MCF 10A (cell line): Measurements from ENCODE around the gene VAMP1. TPM values are rescaled to one million over a fixed set of nuclear protein-coding genes. Genes with fewer than 3 reads are reported as not detected.
"Not testable (repeated sequence)": the region's sequence is repeated elsewhere in the genome, so short reads cannot be mapped to it uniquely, and the experiment has no call there.

Experiments
- BruUV-seq: library from RNA; stranded (reverse); fragments of 400-500 nt; replicated peaks from 2 replicates; lab custom pipeline; 2021; lab: Mats Ljungman, UMichigan
- CTCF ChIA-PET: fragments of 300-600 bp; sonication (Branson Sonifier 250); formaldehyde crosslinking; extraction: SDS; loops from one replicate; lab custom pipeline; 2021; ENCODE audit warnings: antibody characterized with exemption, inconsistent platforms; lab: Yijun Ruan, JAX
- POLR2A ChIA-PET: fragments of 300-600, 350-650 bp; sonication (Branson Sonifier 250); formaldehyde crosslinking; extraction: SDS; loops from one replicate; lab custom pipeline; 2020; ENCODE audit warnings: antibody characterized with exemption, inconsistent platforms; lab: Yijun Ruan, JAX
- DNase-seq: peaks from one replicate; pipeline ENCODE4 v3.0.0-alpha.2; 2018; ENCODE audit not compliant: unreplicated experiment
- H3K27ac Mint-ChIP-seq: one replicate; pipeline ENCODE4 v1.8.0; 2022; ENCODE audit warnings: mild to moderate bottlenecking, low read depth, mixed read lengths; ENCODE audit not compliant: unreplicated experiment
- H3K27me3 Mint-ChIP-seq: one replicate; pipeline ENCODE4 v1.8.0; 2022; ENCODE audit warnings: mixed read lengths; ENCODE audit not compliant: insufficient read depth, unreplicated experiment
- H3K36me3 Mint-ChIP-seq: one replicate; pipeline ENCODE4 v1.8.0; 2022; ENCODE audit warnings: mild to moderate bottlenecking, moderate library complexity, mixed read lengths; ENCODE audit not compliant: insufficient read depth, unreplicated experiment
- H3K4me1 Mint-ChIP-seq: one replicate; pipeline ENCODE4 v1.8.0; 2022; ENCODE audit warnings: mixed read lengths; ENCODE audit not compliant: insufficient read depth, unreplicated experiment
- H3K4me3 Mint-ChIP-seq: one replicate; pipeline ENCODE4 v1.8.0; 2022; ENCODE audit warnings: mild to moderate bottlenecking, moderate library complexity, mixed read lengths; ENCODE audit not compliant: unreplicated experiment
- H3K9me3 Mint-ChIP-seq: one replicate; pipeline ENCODE4 v1.8.0; 2022; ENCODE audit warnings: mixed read lengths; ENCODE audit not compliant: unreplicated experiment
- CTCF ChIP-seq: fragments of 200-600 bp; IDR thresholded peaks from one replicate; pipeline ENCODE4 v1.8.0; 2022; ENCODE audit warnings: antibody characterized with exemption, mild to moderate bottlenecking; ENCODE audit not compliant: unreplicated experiment
- intact Hi-C: fragments of 100-400 bp; cut with micrococcal nuclease; formaldehyde crosslinking; loops from 2 replicates; pipeline ENCODE4 v1.14.1; 2022
- total RNA-seq: library from RNA; stranded (reverse); gene quantifications from 2 replicates; pipeline ENCODE4 v1.2.3, GENCODE V29; 2022

VAMP1 gene
- total RNA-seq, 1 experiment from 2014 or later: 2.9 TPM

GRCh38 chr12:6494258-6494743 is 23.8 kb upstream of the VAMP1 start:
- Mint-ChIP-seq H3K9me3 (no peaks in the 10 kb centered on the region), H3K27ac (peak overlapping the region; percentile 98), H3K27me3 (no peaks in the 10 kb centered on the region), H3K4me3 (peak overlapping the region; percentile 95), H3K36me3 (peaks cover 26% of the 10 kb centered on the region), H3K4me1 (peaks cover 21% of the 10 kb centered on the region)
- intact Hi-C loops: no loop called here
- TSS peak; percentile 72 for BruUV-seq
- CTCF ChIA-PET: interaction anchor here (0.7 to 2.0 kb wide), 8 partner anchors 20 to 72 kb away, joined by 3 to 6 read pairs (median 3); no protein-coding TSS in a partner anchor
- no peak for TF ChIP-seq CTCF
- POLR2A ChIA-PET: interaction anchor here (0.6 to 1.8 kb wide), 10 partner anchors 11 to 111 kb away, joined by 3 to 9 read pairs (median 4); partner anchors contain the start of genes GAPDH, LTBR and VAMP1
- DNase-seq: no peak

GRCh38 chr12:6493497-6494257 is 23.2 kb upstream of the VAMP1 start, which contains the start of gene NCAPD2:
TSS of gene NCAPD2 (plus strand) at chr12:6494102. CDS start at chr12:6495099, 997 bp downstream.
- Mint-ChIP-seq H3K27me3 (no peaks in the 10 kb centered on the region), H3K27ac (peak within 1 kb of the TSS; percentile 98), H3K36me3 (peaks cover 26% of the 10 kb centered on the region), H3K4me3 (peak within 1 kb of the TSS; percentile 95), H3K9me3 (no peaks in the 10 kb centered on the region), H3K4me1 (peaks cover 21% of the 10 kb centered on the region)
- no peak for TF ChIP-seq CTCF
- no TSS peak for BruUV-seq
- peak; percentile 96 for DNase-seq
- ChIA-PET CTCF (interaction anchor here (0.9 to 1.8 kb wide), 4 partner anchors 28 to 70 kb away, joined by 3 to 10 read pairs (median 6); no protein-coding TSS in a partner anchor), POLR2A (interaction anchor here (0.6 to 3.0 kb wide), 33 partner anchors 8 to 379 kb away, joined by 3 to 74 read pairs (median 5); partner anchors contain the start of genes GAPDH, NOP2, SCNN1A and SPSB2)
- intact Hi-C loops: loop anchor here (2.0 kb wide), 2 partner anchors 41 to 71 kb away; partner anchors contain the start of gene GAPDH

GRCh38 chr12:6492838-6493496 is 22.5 kb upstream of the VAMP1 start, which contains the start of gene MRPL51:
TSS of gene MRPL51 (minus strand) at chr12:6493262. CDS start at chr12:6493136, 126 bp downstream.
- DNase-seq: peak; percentile 96
- no peaks in the 10 kb centered on the region for H3K27me3 Mint-ChIP-seq
- H3K9me3 Mint-ChIP-seq: no peaks in the 10 kb centered on the region
- TSS peak; percentile 95 for BruUV-seq
- peaks cover 26% of the 10 kb centered on the region for H3K36me3 Mint-ChIP-seq
- ChIA-PET POLR2A (interaction anchor here (0.5 to 3.0 kb wide), 32 partner anchors 9 to 395 kb away, joined by 3 to 74 read pairs (median 4); partner anchors contain the start of genes GAPDH, NOP2, SCNN1A and SPSB2), CTCF (interaction anchor here (0.9 to 1.8 kb wide), 4 partner anchors 28 to 45 kb away, joined by 3 to 10 read pairs (median 6); no protein-coding TSS in a partner anchor)
- H3K4me3 Mint-ChIP-seq: peak within 1 kb of the TSS; percentile 95
- intact Hi-C loops: loop anchor here (2.0 kb wide), 2 partner anchors 42 to 70 kb away; partner anchors contain the start of gene GAPDH
- peak within 1 kb of the TSS; percentile 98 for H3K27ac Mint-ChIP-seq
- TF ChIP-seq CTCF: no peak
- peaks cover 21% of the 10 kb centered on the region for H3K4me1 Mint-ChIP-seq

- H3K27me3 Mint-ChIP-seq, intact Hi-C loops, DNase-seq, H3K9me3 Mint-ChIP-seq, H3K4me3 Mint-ChIP-seq, H3K27ac Mint-ChIP-seq, BruUV-seq: not testable (repeated sequence)
- Mint-ChIP-seq H3K4me1 (peaks cover 20% of the 10 kb centered on the region), H3K36me3 (peaks cover 13% of the 10 kb centered on the region)
- POLR2A ChIA-PET: interaction anchor here (1.8 kb wide), 1 partner anchor 19 kb away, joined by 8 read pairs; no protein-coding TSS in a partner anchor
- CTCF ChIA-PET: interaction anchor here (0.7 to 1.5 kb wide), 5 partner anchors 9 to 145 kb away, joined by 3 to 5 read pairs (median 4); no protein-coding TSS in a partner anchor
Observed at GRCh38 chr12:6490673-6491072, 20.2 kb upstream of the VAMP1 start.
